Dendritic cell treated with granulocyte-macrophage colony-stimulating factor and Interleukin-4, amounts not matched to agents 40 ng/mL and 50 ng/mL, for 4 days (primary cell): ENCODE results near the gene CLDN24.

Experiments
- H3K27ac Mint-ChIP-seq: one replicate; pipeline ENCODE4 v1.8.0; 2022; ENCODE audit warnings: mild to moderate bottlenecking, mixed read lengths
- H3K27me3 Mint-ChIP-seq: one replicate; pipeline ENCODE4 v1.8.0; 2022; ENCODE audit warnings: mild to moderate bottlenecking, mixed read lengths
- H3K36me3 Mint-ChIP-seq: one replicate; pipeline ENCODE4 v1.8.0; 2022; ENCODE audit warnings: low read depth, mixed read lengths
- H3K4me1 Mint-ChIP-seq: one replicate; pipeline ENCODE4 v1.8.0; 2022; ENCODE audit warnings: low read depth, mixed read lengths
- H3K4me3 Mint-ChIP-seq: one replicate; pipeline ENCODE4 v1.8.0; 2022; ENCODE audit warnings: mild to moderate bottlenecking, moderate library complexity, mixed read lengths
- H3K9me3 Mint-ChIP-seq: one replicate; pipeline ENCODE4 v1.8.0; 2022; ENCODE audit warnings: mixed read lengths
- intact Hi-C: fragments of 100-400 bp; cut with micrococcal nuclease; formaldehyde crosslinking; loops from one replicate; pipeline ENCODE4 v1.15.0; 2022

CLDN24 gene

DNA sequence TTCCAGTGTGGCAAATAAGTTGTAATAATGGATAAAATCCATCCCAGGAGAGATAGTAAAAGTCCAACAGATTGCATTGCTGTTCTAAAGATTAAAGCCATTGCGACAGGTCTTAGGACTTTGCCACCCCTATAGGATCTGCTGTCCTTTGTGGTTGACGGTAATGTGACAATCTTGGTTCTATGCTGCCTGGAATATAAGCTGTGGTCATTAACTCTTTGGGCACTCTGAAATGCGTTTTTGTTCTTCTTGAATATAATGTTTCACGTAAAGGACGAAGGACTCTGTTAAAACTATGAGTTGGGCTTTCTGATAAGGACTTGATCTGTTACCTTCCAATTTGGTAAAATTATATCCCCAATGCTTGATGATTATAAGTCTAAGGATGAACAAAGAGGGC lies at the start of gene CLDN24:
CLDN24 (minus strand) TSS at position 101 of the 400 bp plus-strand sequence; CDS start at position 101, 0 bp downstream.
- intact Hi-C loops, result no loop called here
- H3K4me3 Mint-ChIP-seq, result no peak within 1 kb of the TSS

DNA sequence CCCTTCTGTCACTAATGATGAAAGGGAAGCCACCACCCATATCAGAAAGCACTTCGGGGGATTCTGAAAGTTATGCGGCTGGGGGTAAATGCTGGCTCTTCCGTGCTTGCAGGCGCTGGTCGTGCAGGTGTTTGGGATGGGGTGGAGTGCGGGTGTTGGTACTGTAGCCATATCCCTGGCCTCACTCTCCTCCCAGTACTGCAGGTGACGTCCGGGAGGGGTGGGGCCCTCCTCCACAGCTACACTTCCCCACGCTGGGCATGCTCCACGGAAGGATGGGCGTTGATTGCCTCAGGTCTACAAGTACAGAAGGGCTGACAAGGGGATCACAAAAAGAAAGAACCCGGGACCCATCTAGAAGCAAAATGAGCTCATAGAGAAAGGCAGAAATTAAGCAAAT lies 48.6 kb upstream of the CLDN24 start:
- intact Hi-C loops, result no loop called here
- H3K36me3 Mint-ChIP-seq, result no peaks in the 10 kb centered on the region

More for the DNA sequence above, at the start of gene CLDN24:
- peaks cover 5% of the 10 kb centered on the region for H3K36me3 Mint-ChIP-seq
- no peaks in the 10 kb centered on the region for H3K9me3 Mint-ChIP-seq
- H3K27me3 Mint-ChIP-seq, result no peaks in the 10 kb centered on the region
- H3K4me1 Mint-ChIP-seq, result no peaks in the 10 kb centered on the region
- no peak within 1 kb of the TSS for H3K27ac Mint-ChIP-seq

DNA sequence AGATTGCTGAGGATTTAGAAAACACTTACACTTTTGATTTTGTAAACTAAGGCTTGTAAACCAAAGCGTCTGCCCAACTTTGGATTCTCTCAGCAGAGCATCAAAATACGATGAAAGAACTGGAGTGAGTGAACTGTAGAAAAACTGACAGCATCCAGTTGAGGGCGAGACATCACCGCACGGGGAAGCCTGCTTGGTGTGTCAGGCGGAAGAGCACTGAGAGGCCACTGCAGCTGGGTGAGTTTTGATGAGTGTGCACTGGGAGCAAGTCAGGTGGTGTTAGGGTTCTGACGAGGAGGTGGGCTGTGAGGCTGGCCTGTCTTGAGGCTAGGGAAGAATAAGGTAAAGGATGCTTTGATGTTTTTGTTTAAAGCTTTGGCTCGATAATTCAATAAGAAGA lies 46.8 kb upstream of the CLDN24 start:
- H3K4me3 Mint-ChIP-seq, result no peak overlapping the region
- H3K27me3 Mint-ChIP-seq, result peaks cover 8% of the 10 kb centered on the region
- no peaks in the 10 kb centered on the region for H3K36me3 Mint-ChIP-seq
- peaks cover 10% of the 10 kb centered on the region for H3K9me3 Mint-ChIP-seq
- intact Hi-C loops, result no loop called here
- no peak overlapping the region for H3K27ac Mint-ChIP-seq
- H3K4me1 Mint-ChIP-seq, result peaks cover 7% of the 10 kb centered on the region

More for the DNA sequence above, 48.6 kb upstream of the CLDN24 start:
- Mint-ChIP-seq H3K27me3 (peaks cover 8% of the 10 kb centered on the region), H3K27ac (no peak overlapping the region), H3K9me3 (peaks cover 10% of the 10 kb centered on the region), H3K4me1 (no peaks in the 10 kb centered on the region), H3K4me3 (no peak overlapping the region)

DNA sequence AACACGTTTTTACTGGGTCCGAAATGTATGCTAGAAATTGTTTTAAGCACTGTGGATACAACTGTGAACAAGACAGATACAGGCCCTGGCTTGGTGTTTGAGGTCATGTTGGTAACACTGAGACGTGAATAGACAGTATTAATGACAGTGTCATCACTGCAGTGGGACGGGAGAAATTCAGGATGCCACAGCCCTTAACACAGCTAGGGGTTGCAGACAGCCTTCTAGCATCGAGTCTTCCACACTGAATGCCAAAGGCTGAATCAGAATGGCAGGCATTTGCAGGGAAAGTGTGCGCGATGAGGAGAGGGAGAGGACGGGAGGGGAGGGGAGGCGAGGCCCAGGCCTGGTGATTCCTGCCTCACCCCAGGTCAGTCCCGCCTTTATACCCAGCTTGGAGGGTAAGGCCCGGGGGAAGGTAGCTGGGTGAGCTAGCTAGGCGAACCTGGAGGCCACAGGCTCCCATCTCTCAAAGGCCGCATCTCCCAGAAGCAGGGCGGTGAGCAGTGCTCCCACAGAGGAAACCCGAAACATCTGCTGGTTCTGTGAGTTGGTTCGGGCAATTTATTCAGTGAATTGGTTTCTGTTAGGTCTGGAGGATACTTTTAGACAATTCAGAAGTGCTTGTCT lies 44.1 kb upstream of the CLDN24 start:
- H3K36me3 Mint-ChIP-seq, result no peaks in the 10 kb centered on the region
- no peaks in the 10 kb centered on the region for H3K9me3 Mint-ChIP-seq
- H3K4me1 Mint-ChIP-seq, result peaks cover 18% of the 10 kb centered on the region
- no peak overlapping the region for H3K4me3 Mint-ChIP-seq
- intact Hi-C loops, result no loop called here
- peak overlapping the region; percentile 3 for H3K27ac Mint-ChIP-seq
- peaks cover 5% of the 10 kb centered on the region for H3K27me3 Mint-ChIP-seq

DNA sequence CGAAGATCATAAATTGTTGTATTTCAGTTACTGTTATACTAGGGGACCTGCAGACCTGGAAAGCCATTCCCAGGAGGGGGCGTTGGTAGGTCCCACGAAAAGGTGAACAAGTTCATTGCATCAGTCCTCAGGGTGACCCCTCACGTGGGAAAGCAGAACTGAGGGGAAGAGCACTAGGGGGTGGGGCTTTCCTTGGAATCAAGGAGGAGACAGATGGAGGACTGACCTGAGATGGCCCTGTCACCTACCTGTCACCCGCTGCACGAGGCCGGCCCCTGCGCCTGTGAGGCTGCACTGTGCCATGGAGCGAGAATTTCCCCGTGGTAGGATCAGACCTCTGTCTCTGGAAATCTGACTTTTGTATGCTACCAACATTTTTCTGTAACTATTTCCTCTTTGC lies 41.8 kb upstream of the CLDN24 start:
- intact Hi-C loops, result no loop called here
- Mint-ChIP-seq H3K27ac (no peak overlapping the region), H3K9me3 (no peaks in the 10 kb centered on the region), H3K4me1 (peaks cover 18% of the 10 kb centered on the region), H3K4me3 (no peak overlapping the region), H3K27me3 (peaks cover 1% of the 10 kb centered on the region), H3K36me3 (no peaks in the 10 kb centered on the region)

DNA sequence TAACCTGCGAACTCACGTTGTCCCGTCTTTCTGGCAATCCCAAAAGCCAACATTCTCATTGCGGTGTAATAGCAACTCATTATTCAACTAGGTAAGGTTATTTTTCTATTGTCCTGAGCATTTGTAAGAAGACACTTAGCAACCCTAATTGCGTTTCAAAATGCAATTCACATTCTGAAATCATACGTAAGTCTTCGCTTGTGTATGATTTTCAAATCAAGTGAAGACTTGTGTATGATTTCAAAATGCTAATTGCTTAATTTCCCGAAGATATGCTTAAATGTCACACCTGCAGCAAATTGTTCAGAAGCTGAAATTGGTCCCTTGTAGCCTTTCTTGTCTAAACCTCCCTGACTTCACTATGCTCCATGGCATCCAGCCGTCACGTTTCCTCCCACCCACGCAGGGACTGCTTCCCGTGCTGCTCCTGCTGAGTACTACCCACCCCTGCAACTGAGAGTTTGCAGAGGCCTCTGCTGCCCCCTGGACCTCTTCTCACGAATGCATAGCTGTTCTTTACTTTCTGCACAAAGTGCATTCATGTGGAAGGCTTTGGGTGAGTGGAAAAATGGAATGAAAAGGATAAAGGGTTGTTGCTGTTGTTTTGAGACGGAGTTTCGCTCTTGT lies 40.8 kb upstream of the CLDN24 start:
- peaks cover 1% of the 10 kb centered on the region for H3K27me3 Mint-ChIP-seq
- H3K27ac Mint-ChIP-seq, result no peak overlapping the region
- H3K36me3 Mint-ChIP-seq, result no peaks in the 10 kb centered on the region
- no peak overlapping the region for H3K4me3 Mint-ChIP-seq
- no peaks in the 10 kb centered on the region for H3K9me3 Mint-ChIP-seq
- intact Hi-C loops, result no loop called here
- H3K4me1 Mint-ChIP-seq, result peaks cover 18% of the 10 kb centered on the region

DNA sequence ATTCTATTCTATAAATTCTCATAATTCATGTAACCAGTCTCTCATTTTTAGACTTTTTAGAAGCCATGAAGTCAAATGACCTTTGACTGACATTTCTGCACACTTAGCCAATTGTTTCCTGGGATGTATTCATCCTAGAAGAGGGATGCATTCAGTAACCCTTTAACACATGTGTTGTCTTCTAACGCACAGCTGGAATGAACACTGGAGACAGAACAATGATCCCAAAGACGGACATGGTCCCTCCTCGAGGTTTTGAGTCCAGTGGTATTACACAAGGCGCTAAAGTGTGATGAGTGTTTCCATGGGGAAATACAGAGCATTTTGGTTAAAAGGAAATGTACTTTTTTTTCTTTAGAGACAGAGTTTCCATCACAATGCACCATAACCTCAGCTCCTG lies 39.8 kb upstream of the CLDN24 start:
- H3K27ac Mint-ChIP-seq, result no peak overlapping the region
- peaks cover 1% of the 10 kb centered on the region for H3K27me3 Mint-ChIP-seq
- peaks cover 18% of the 10 kb centered on the region for H3K4me1 Mint-ChIP-seq
- no peak overlapping the region for H3K4me3 Mint-ChIP-seq
- H3K36me3 Mint-ChIP-seq, result no peaks in the 10 kb centered on the region
- H3K9me3 Mint-ChIP-seq, result no peaks in the 10 kb centered on the region
- intact Hi-C loops, result no loop called here

DNA sequence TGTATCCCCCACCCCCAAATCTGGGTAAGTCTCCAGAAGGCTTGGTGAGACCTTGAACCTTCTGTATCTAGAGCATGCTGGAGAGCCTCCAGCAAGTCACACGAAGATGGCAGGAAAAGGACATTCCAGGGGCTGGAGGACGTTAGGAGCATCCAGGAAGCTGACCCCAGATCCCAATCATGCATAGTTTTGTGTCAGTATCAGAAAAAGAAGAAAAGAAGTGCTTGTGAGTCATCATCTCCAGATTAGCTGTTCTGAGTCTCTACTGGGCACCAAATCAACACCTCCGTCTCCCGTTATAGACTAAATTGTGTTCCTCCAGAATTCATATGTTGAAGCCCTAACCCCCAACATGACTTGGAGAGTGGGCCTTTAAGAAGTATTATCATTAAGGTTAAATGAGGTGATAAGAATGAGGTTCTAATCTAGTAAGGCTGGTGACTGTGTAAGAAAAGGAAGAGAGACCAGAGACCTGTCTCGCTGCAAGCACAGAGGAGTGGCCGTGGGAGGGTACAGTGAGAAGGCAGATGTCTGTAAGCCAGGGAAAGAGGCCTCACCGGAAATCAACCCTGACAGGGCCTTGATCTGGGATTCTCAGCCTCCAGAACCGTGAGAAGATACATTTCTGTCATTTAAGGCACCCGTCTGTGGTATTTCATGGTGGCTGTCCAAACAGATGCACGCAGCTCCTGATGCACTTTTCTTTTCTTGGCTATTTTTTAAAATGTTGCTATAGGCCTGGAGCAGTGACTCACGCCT lies 38.1 kb upstream of the CLDN24 start:
- Mint-ChIP-seq H3K4me1 (peaks cover 18% of the 10 kb centered on the region), H3K4me3 (no peak overlapping the region)
- intact Hi-C loops, result no loop called here

DNA sequence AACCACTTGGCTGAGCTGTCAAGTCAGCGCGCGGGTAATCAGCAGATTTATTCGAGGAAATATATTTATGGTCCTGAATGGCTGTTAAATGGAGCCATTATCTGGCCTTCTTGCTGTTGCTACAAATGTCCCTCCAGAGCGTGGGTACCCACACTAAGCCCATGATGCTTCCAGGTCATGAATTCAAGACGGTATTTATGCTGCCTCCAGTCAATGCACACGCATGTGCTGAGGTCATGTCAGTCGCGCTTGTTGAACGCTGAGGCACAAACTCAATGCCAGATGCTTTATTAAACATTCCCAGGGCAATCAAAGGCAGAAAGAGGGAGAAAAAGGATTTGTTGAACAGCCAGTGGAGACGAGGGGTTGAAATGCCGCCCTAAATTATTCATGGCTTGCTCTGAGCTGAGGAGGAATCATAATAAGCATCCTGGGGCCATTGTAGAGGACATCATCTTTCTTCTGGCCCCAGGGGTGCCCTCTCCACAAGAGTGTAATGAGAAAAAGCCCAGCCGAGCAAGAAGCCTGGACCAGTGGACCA lies 36.1 kb upstream of the CLDN24 start:
- H3K4me3 Mint-ChIP-seq, result no peak overlapping the region
- no peak overlapping the region for H3K27ac Mint-ChIP-seq
- no peaks in the 10 kb centered on the region for H3K36me3 Mint-ChIP-seq
- intact Hi-C loops, result no loop called here
- no peaks in the 10 kb centered on the region for H3K27me3 Mint-ChIP-seq
- H3K9me3 Mint-ChIP-seq, result no peaks in the 10 kb centered on the region
- H3K4me1 Mint-ChIP-seq, result peaks cover 4% of the 10 kb centered on the region

More for the DNA sequence above, 38.1 kb upstream of the CLDN24 start:
- no peak overlapping the region for H3K27ac Mint-ChIP-seq
- H3K9me3 Mint-ChIP-seq, result no peaks in the 10 kb centered on the region
- H3K27me3 Mint-ChIP-seq, result no peaks in the 10 kb centered on the region
- H3K36me3 Mint-ChIP-seq, result no peaks in the 10 kb centered on the region

DNA sequence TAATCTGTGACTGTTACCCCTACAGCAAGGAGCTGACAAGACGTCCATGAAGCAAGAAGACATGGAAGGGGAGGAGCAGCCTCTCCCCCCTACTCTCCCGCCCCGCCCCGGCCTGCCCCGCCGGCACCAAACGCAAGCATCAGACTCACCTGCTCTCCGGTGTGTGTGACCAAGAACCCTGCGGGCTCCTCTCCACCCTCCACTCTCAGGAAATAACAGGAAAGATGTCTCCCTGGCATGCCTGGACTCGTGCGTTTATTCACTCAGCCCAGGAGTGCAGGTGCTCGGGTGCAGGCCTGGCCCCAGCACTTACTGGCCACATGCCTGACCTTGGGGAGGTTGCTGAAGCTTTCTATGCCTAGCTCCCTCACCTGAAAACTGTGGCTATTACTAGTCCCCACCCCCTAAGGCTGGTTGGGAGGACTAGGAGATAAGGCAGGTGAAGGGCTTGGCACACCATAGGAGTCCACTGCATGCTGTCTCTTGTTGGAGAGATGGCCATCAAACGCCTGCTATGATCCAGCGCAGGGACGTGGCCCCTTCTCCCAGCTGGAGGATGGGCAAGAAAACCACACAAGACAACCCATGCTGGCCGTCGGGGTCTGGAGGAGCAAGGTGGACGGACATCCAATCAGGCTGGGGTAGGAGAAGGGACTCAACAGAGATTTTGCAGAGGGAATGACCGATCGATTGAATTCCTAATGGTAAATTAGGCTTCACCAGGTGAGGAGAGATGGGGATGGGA lies 34.9 kb upstream of the CLDN24 start:
- no peak overlapping the region for H3K4me3 Mint-ChIP-seq
- H3K9me3 Mint-ChIP-seq, result no peaks in the 10 kb centered on the region
- no peaks in the 10 kb centered on the region for H3K27me3 Mint-ChIP-seq
- H3K27ac Mint-ChIP-seq, result no peak overlapping the region
- H3K36me3 Mint-ChIP-seq, result no peaks in the 10 kb centered on the region
- no peaks in the 10 kb centered on the region for H3K4me1 Mint-ChIP-seq
- intact Hi-C loops, result no loop called here

DNA sequence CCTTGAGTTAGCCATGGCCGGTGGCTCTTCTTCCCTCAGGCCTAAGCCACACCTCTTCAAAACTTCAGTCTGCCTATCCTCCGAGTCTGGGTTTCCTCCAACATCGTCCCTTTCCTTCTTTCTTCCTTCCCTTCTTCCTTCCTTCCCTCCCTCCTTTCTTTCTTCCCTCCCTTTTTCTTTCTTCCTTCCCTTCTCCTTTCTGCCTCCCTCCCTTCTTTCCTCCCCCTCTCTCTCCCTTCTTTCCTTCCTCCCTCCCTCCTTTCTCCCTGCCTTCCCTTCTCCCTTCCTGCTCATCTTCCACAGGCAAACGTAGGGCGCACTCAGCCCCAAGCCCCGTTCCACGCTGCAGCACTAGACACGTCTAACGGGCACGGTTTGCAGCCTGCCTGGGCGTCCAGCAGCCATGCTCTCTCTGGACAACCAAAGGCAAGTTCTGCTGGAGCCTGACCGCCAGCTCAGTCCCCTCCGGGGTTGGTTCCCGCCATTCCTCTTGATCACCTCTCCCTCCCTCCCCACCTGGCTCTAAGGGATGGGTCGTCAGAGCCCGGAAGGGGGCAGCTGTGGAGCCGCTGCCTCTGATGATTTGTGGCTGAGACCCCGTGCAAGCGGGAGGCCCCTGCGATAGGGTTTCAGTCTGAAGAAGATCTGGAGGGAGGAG lies 34.1 kb upstream of the CLDN24 start:
- H3K36me3 Mint-ChIP-seq, result no peaks in the 10 kb centered on the region
- H3K27me3 Mint-ChIP-seq, result no peaks in the 10 kb centered on the region
- intact Hi-C loops, result no loop called here
- H3K4me1 Mint-ChIP-seq, result peaks cover 5% of the 10 kb centered on the region
- no peak overlapping the region for H3K27ac Mint-ChIP-seq
- no peaks in the 10 kb centered on the region for H3K9me3 Mint-ChIP-seq
- H3K4me3 Mint-ChIP-seq, result no peak overlapping the region

DNA sequence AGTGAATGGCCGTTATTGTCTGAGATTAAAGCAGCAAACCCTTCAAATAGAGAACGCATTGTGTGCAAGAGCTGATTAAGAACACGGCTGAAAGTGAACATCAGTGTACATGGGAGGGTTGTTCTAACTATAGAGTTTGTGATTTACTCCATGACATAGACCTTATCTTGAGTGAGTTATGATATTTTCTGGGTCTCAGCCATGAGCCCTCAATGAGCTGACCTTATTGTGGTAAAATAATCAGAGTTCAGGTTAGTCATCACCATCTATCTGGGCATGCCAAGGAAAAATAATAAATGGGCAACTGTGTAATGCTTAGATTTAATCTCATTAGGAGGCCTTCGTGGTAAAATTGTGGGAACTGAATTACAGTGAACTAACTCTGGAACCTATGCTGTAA lies 33.2 kb upstream of the CLDN24 start:
- Mint-ChIP-seq H3K27ac (no peak overlapping the region), H3K36me3 (no peaks in the 10 kb centered on the region), H3K9me3 (peaks cover 4% of the 10 kb centered on the region), H3K4me3 (no peak overlapping the region), H3K27me3 (peaks cover 6% of the 10 kb centered on the region), H3K4me1 (peaks cover 12% of the 10 kb centered on the region)
- intact Hi-C loops, result no loop called here

DNA sequence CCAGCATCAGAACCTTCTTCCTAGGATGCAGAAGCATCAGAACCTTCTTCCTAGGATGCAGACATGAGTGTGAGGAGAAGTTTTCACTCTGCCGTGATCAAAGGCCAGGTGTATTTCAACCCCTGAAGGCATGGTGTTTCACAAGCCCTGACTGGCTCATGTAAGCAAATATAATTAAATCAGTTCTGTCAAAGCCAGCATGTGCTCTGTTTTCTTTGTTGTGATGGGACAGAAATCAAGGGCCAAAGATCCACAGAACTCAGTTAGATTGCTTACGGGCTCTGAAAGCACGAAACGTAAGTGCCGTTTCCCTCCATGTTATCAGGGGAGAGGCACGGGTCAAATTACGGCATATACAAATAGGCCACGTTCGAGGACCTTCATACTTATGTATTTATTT lies 32.0 kb upstream of the CLDN24 start:
- H3K4me1 Mint-ChIP-seq, result peaks cover 15% of the 10 kb centered on the region
- intact Hi-C loops, result no loop called here
- H3K27ac Mint-ChIP-seq, result no peak overlapping the region

More for the DNA sequence above, 32.0 kb upstream of the CLDN24 start:
- Mint-ChIP-seq H3K36me3 (no peaks in the 10 kb centered on the region), H3K9me3 (peaks cover 8% of the 10 kb centered on the region), H3K4me3 (no peak overlapping the region), H3K27me3 (peaks cover 8% of the 10 kb centered on the region)
